RWPE1 (cell line): ENCODE measurements around the gene SURF6.

Experiments
- CTCF ChIA-PET: fragments of 350-600 bp; sonication (Branson Sonifier 250); formaldehyde crosslinking; extraction: SDS; loops from one replicate; lab custom pipeline; 2021; lab: Yijun Ruan, JAX
- POLR2A ChIA-PET: fragments of 400-600 bp; formaldehyde crosslinking; extraction: SDS; loops from one replicate; lab custom pipeline; 2020; ENCODE audit warnings: antibody characterized with exemption; ENCODE audit not compliant: low non-redundant PET; lab: Yijun Ruan, JAX
- DNase-seq: peaks from one replicate; pipeline ENCODE4 v3.0.0; 2012; ENCODE audit warnings: low spot score
- H3K27ac ChIP-seq: fragments of 450-650 bp; 2 replicates; pipeline ENCODE4 v1.5.1; 2017
- TF ChIP-seq, protein P1 (sequence below): fragments of 450-650 bp; conservative IDR thresholded peaks from 2 replicates; pipeline ENCODE4 v1.5.1; 2017; ENCODE audit warnings: low read depth, mild to moderate bottlenecking

SURF6 gene

DNA sequence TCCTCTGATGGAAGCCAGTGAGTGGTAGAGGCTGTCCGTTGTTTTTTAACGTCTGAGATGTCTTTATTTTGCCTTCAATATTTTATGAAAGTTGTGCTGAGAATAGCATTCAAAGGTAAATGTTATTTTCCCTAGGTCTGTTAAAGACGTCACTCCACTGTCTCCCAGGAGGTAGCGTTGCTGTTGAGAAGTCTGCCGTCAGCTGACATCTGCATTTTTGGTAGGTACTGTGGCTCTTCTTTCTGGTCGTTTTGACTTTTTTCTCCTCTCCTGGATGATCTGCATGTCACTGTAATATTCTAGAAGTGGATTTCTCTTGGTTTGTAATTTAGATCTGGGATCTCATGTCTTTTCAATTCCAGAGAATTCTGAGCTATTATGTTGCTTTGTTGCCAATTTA, 26.4 kb downstream of the SURF6 start:
- TF ChIP-seq, protein P1, sequence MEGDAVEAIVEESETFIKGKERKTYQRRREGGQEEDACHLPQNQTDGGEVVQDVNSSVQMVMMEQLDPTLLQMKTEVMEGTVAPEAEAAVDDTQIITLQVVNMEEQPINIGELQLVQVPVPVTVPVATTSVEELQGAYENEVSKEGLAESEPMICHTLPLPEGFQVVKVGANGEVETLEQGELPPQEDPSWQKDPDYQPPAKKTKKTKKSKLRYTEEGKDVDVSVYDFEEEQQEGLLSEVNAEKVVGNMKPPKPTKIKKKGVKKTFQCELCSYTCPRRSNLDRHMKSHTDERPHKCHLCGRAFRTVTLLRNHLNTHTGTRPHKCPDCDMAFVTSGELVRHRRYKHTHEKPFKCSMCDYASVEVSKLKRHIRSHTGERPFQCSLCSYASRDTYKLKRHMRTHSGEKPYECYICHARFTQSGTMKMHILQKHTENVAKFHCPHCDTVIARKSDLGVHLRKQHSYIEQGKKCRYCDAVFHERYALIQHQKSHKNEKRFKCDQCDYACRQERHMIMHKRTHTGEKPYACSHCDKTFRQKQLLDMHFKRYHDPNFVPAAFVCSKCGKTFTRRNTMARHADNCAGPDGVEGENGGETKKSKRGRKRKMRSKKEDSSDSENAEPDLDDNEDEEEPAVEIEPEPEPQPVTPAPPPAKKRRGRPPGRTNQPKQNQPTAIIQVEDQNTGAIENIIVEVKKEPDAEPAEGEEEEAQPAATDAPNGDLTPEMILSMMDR, result no peak
- POLR2A ChIA-PET, result no interaction called here
- H3K27ac ChIP-seq, result no peak overlapping the region

DNA sequence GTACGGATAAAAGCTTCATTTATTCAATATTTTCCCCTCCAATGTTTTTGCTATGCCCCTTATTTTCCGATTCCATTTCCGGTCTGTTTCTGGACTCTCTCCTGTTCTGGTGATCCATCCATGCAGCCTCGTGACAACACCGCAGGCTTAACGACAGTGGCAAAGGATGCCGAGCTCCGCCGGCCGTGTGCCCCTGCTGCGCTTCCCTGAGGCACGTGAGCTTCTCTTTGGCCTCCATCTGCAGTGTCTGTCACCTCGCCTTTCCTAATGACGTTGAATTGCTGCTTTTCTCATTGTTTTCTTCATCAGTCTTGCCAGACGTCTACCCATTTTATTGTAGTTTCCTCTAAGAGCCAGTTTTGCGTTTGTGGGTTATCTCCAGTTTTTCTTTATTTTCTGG, 28.7 kb downstream of the SURF6 start:
- ChIA-PET CTCF (interaction anchor here (0.6 to 0.7 kb wide), 2 partner anchors 119 to 162 kb away, joined by 3 read pairs; no protein-coding TSS in a partner anchor), POLR2A (no interaction called here)

More for the DNA sequence above, 26.4 kb downstream of the SURF6 start:
- CTCF ChIA-PET, result interaction anchor here (0.7 kb wide), 1 partner anchor 146 kb away, joined by 3 read pairs; no protein-coding TSS in a partner anchor
- DNase-seq, result no peak

DNA sequence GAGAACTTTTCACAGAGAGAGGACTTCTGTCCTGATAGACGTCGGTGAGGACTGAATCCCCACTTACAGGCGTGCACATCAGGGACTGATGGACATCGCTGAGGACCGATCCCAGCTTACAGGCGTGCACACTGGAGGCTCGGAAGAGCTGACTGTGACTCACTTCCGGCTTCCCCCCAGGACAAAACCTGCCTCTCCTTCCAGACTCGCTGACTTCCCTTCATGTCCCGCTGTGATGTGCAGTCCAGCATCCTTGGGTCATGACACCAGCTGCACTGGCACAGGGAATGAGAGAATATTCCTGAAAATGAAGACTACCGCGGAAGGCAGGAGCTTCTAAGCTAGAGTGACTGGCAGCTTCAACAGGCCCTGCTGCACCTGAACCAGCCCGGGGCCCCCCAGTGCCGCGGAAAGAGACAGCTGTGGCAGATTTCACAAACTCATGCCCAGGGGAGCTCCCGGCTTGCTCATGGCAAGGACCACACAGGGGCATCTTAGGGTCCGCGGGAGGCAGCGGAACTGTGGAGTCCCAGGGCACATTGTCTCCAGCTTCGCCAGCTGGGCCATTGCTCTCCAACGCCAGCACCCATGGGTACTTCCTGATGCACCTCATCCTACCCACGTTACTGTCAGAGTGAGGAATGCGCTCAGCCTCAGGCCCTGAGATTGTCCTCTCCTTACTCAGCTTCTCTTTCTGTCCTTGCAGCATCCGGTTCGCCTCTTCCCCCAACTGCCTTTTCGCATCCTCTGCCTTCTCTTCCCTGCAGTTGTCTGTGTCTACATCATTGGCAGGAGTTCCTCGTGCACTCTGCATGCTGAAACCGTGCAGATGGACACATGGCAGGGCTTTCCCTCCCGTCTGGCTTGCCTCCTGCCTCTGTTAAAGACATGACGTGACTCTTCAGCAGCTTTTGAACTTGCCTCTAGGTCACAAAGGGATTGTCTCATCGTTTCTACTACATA, 29.5 kb downstream of the SURF6 start:
- TF ChIP-seq, protein P1, result no peak
- no peak overlapping the region for H3K27ac ChIP-seq
- POLR2A ChIA-PET, result no interaction called here
- DNase-seq, result no peak
- CTCF ChIA-PET, result interaction anchor here (0.6 to 1.4 kb wide), 5 partner anchors 10 to 161 kb away, joined by 3 read pairs; no protein-coding TSS in a partner anchor

More for the DNA sequence above, 28.7 kb downstream of the SURF6 start:
- no peak overlapping the region for H3K27ac ChIP-seq
- DNase-seq, result no peak
- TF ChIP-seq, protein P1, result no peak

DNA sequence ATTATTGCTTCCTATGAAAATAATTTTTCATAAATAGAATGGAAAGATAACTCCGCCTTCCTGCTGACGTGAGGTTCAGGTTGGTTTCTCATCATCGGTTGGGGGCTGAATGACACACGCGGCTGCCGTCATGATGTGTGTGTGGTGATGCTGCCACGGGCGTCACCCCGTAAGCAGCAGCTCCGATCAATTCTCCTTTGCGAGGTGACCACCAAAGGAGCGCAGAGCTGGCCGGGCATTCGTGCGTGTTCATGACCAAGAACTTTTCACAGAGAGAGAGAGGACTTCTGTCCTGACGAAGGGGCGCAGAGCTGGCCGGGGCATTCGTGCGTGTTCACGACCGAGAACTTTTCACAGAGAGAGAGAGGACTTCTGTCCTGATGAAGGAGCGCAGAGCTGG, 30.3 kb downstream of the SURF6 start:
- ChIA-PET CTCF (interaction anchor here (0.7 to 1.4 kb wide), 3 partner anchors 11 to 120 kb away, joined by 3 read pairs; no protein-coding TSS in a partner anchor), POLR2A (no interaction called here)

DNA sequence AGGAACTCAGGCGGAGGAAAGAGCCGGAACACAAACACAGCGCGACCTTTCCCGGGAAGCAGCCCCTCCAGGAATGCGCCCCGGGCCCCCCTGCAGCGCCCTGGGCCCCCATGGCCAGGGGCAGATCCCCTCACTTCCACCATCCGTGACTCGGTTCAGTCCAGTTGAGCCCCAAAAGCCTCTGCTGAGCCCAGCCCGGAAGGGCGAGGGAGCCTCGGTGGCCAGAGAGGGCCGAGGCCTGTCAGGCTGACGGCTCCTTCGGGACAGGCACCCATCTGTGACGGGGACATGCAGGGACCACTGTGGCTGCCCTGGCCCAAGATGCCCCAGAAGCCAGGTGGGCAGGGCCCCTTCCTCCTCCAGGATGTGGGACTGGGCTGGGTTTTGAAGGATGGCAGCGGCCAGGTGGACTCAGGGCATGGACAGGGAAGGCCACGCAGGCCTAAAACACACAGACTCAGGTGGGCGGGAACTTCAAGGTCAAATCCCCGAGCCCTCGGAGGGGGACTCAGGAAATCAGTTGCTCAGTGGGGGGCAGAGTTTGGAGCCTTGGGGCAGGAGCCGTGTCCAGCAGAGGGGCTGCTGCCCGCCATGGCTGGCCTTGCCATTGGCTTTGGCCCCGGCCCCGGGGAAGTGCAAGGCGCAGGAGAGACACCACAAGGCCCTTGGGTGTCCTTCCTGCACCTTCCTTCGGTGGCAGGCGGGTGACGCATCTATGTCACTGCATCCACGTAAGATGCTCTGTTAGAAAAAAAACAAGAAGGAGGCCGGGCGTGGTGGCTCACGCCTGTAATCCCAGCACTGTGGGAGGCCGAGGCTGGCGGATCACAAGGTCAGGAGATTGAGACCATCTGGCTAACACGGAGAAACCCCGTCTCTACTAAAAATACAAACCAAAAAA, 31.3 kb downstream of the SURF6 start:
- no peak overlapping the region for H3K27ac ChIP-seq
- no peak for DNase-seq
- TF ChIP-seq, protein P1, result no peak
- ChIA-PET POLR2A (no interaction called here), CTCF (interaction anchor here (1.4 kb wide), 1 partner anchor 118 kb away, joined by 3 read pairs; no protein-coding TSS in a partner anchor)

More for the DNA sequence above, 30.3 kb downstream of the SURF6 start:
- TF ChIP-seq, protein P1, result no peak
- no peak for DNase-seq
- no peak overlapping the region for H3K27ac ChIP-seq

DNA sequence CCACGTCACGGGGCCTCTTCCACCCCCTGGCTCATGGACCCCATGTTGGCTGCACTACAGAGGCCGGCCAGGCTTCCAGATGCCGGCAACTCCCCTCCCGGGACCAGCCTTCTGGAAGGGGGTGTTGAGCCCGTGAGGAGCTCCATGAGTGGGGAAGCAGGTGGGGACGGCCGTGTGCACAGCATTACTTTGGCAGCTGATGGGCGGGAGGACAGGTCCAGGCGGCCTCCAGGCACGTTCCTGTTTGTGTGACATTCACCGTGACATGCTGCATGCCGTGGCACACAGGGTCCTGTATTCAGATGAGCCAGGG, 31.9 kb downstream of the SURF6 start:
- ChIA-PET CTCF (interaction anchor here (1.0 kb wide), 1 partner anchor 16 kb away, joined by 3 read pairs; no protein-coding TSS in a partner anchor), POLR2A (no interaction called here)
- H3K27ac ChIP-seq, result no peak overlapping the region
- TF ChIP-seq, protein P1, result no peak
- no peak for DNase-seq
